K562 (cell line): ENCODE results near the gene ZNF346.

Experiments
- ARNT ChIP-seq, 2 experiments: fragments of 450-650 bp; IDR thresholded peaks; 2 replicates each; pipeline ENCODE4 v1.6.1; 2016; ENCODE audit warnings: mild to moderate bottlenecking in 1 of 2
- DACH1 ChIP-seq: fragments of 450-650 bp; IDR thresholded peaks from 2 replicates; pipeline ENCODE4 v1.6.1; 2018; ENCODE audit not compliant: partially characterized antibody
- EP300 ChIP-seq: IDR thresholded peaks from 2 replicates; pipeline ENCODE4 v1.6.1; 2012; ENCODE audit warnings: low read length, improper control_type of control experiment
- GTF2F1 ChIP-seq: IDR thresholded peaks from 2 replicates; pipeline ENCODE4 v1.6.1; 2011; ENCODE audit warnings: low read depth, low read length, improper control_type of control experiment
- KLF6 ChIP-seq: fragments of 250-450 bp; sonication (Bioruptor Pico); IDR thresholded peaks from 2 replicates; pipeline ENCODE4 v1.4.0; 2020; ENCODE audit warnings: mild to moderate bottlenecking, moderate library complexity, borderline replicate concordance
- PKNOX1 ChIP-seq: fragments of 450-650 bp; IDR thresholded peaks from 2 replicates; pipeline ENCODE4 v1.6.1; 2016
- RAD51 ChIP-seq: fragments of 450-650 bp; IDR thresholded peaks from 2 replicates; pipeline ENCODE4 v1.7.1; 2016; ENCODE audit warnings: low read depth, mild to moderate bottlenecking, borderline replicate concordance
- SMARCA5 ChIP-seq: fragments of 450-650 bp; IDR thresholded peaks from 2 replicates; pipeline ENCODE4 v1.6.1; 2016
- SNRNP70 ChIP-seq: fragments of 200-400 bp; formaldehyde crosslinking; optimal IDR thresholded peaks from 2 replicates; pipeline ENCODE3; 2017; ENCODE audit warnings: low read depth, low read length
- ZNF644 ChIP-seq: fragments of 200-800 bp; sonication (Bioruptor generic); IDR thresholded peaks from 2 replicates; pipeline ENCODE4 v1.6.1; 2016; ENCODE audit warnings: low read depth, missing genetic modification characterization, missing compliant biosample characterization
- TF ChIP-seq, protein P1 (sequence below): fragments of 200-600 bp; sonication (generic); IDR thresholded peaks from one replicate; pipeline ENCODE4 v1.6.1; 2012; ENCODE audit warnings: mild to moderate bottlenecking, low read depth, low read length, inconsistent platforms

DNA sequence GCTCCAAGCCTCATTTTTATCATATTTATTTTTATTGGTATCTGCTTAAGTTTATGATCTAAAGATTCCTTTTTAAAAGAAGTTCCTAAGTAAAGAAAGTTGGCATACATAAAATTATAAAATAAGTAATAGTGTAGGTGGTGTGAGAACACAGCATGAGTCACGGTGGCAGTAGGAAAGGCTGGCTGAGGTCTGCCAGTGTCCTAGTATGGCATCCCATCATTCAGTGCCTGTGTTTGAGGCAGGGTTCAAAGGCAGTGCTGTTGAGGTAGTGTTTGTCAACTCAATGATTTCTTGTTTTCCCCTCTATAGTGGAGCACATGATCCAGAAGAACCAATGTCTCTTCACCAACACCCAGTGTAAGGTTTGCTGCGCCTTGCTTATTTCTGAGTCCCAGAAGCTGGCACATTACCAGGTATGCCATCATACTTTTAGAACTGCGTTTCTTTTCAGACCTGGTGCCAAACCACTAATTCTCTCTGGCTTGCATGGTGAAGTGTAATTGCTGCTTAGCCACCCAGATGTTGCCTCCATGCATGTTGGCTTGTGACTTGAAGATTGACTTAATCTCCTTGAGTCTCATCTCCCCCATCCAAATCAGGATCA lies 18.4 kb downstream of the ZNF346 start:
- TF ChIP-seq DACH1 (no peak), ARNT (IDR thresholded peaks at IDR 0.05) (no peak), EP300 (no peak), PKNOX1 (no peak), SMARCA5 (no peak), GTF2F1 (no peak), KLF6 (CRISPR knock-in tag) (no peak), RAD51 (no peak), SNRNP70 (no peak), ZNF644 (tag) (no peak)
- TF ChIP-seq, protein P1, sequence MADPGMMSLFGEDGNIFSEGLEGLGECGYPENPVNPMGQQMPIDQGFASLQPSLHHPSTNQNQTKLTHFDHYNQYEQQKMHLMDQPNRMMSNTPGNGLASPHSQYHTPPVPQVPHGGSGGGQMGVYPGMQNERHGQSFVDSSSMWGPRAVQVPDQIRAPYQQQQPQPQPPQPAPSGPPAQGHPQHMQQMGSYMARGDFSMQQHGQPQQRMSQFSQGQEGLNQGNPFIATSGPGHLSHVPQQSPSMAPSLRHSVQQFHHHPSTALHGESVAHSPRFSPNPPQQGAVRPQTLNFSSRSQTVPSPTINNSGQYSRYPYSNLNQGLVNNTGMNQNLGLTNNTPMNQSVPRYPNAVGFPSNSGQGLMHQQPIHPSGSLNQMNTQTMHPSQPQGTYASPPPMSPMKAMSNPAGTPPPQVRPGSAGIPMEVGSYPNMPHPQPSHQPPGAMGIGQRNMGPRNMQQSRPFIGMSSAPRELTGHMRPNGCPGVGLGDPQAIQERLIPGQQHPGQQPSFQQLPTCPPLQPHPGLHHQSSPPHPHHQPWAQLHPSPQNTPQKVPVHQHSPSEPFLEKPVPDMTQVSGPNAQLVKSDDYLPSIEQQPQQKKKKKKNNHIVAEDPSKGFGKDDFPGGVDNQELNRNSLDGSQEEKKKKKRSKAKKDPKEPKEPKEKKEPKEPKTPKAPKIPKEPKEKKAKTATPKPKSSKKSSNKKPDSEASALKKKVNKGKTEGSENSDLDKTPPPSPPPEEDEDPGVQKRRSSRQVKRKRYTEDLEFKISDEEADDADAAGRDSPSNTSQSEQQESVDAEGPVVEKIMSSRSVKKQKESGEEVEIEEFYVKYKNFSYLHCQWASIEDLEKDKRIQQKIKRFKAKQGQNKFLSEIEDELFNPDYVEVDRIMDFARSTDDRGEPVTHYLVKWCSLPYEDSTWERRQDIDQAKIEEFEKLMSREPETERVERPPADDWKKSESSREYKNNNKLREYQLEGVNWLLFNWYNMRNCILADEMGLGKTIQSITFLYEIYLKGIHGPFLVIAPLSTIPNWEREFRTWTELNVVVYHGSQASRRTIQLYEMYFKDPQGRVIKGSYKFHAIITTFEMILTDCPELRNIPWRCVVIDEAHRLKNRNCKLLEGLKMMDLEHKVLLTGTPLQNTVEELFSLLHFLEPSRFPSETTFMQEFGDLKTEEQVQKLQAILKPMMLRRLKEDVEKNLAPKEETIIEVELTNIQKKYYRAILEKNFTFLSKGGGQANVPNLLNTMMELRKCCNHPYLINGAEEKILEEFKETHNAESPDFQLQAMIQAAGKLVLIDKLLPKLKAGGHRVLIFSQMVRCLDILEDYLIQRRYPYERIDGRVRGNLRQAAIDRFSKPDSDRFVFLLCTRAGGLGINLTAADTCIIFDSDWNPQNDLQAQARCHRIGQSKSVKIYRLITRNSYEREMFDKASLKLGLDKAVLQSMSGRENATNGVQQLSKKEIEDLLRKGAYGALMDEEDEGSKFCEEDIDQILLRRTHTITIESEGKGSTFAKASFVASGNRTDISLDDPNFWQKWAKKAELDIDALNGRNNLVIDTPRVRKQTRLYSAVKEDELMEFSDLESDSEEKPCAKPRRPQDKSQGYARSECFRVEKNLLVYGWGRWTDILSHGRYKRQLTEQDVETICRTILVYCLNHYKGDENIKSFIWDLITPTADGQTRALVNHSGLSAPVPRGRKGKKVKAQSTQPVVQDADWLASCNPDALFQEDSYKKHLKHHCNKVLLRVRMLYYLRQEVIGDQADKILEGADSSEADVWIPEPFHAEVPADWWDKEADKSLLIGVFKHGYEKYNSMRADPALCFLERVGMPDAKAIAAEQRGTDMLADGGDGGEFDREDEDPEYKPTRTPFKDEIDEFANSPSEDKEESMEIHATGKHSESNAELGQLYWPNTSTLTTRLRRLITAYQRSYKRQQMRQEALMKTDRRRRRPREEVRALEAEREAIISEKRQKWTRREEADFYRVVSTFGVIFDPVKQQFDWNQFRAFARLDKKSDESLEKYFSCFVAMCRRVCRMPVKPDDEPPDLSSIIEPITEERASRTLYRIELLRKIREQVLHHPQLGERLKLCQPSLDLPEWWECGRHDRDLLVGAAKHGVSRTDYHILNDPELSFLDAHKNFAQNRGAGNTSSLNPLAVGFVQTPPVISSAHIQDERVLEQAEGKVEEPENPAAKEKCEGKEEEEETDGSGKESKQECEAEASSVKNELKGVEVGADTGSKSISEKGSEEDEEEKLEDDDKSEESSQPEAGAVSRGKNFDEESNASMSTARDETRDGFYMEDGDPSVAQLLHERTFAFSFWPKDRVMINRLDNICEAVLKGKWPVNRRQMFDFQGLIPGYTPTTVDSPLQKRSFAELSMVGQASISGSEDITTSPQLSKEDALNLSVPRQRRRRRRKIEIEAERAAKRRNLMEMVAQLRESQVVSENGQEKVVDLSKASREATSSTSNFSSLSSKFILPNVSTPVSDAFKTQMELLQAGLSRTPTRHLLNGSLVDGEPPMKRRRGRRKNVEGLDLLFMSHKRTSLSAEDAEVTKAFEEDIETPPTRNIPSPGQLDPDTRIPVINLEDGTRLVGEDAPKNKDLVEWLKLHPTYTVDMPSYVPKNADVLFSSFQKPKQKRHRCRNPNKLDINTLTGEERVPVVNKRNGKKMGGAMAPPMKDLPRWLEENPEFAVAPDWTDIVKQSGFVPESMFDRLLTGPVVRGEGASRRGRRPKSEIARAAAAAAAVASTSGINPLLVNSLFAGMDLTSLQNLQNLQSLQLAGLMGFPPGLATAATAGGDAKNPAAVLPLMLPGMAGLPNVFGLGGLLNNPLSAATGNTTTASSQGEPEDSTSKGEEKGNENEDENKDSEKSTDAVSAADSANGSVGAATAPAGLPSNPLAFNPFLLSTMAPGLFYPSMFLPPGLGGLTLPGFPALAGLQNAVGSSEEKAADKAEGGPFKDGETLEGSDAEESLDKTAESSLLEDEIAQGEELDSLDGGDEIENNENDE = no peak
